ENCODE results near the gene NEGR1. TPM values are rescaled to one million over a fixed set of nuclear protein-coding genes. Genes with fewer than 3 reads are reported as not detected.

The NEGR1 gene
- total RNA-seq, 1 experiment from 2014 or later = 0.05 TPM

GRCh38 chr1:71465093-71465492 lies 817.2 kb downstream of the NEGR1 start (continued):
- TF ChIP-seq CTCF (IDR thresholded peaks at IDR 0.05 in 2 of 3, conservative IDR thresholded peaks at IDR 0.05 in 1 of 3; ENCODE audit: borderline replicate concordance in 1 of 3, insufficient read depth in 1 of 3, low read depth in 2 of 3, low read length in 2 of 3) = no peak
- TF ChIP-seq REST (IDR thresholded peaks at IDR 0.05; ENCODE audit: low read depth) = no peak
- no peak for TF ChIP-seq FOSL1 (IDR thresholded peaks at IDR 0.05; ENCODE audit: low read depth)

DNA sequence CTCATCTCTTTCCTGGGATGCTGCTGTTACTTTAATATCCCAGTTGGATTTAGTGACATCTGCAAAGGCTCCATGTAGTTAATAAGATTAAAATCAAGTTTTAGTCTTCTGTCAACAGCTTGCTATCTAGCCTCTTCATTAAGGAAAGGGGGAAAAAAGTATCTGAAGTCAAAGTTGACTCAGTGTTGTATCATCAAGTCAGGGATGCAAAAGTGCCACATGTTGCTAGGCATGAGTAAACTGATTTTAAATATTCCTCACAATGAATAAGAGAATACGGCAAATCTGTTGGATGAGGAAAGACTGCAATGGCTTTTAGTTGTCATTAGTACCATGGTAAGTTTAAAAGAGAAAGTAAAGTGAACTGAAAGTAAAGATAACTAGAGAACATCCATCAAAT lies 818.3 kb downstream of the NEGR1 start:
- Histone ChIP-seq H3K4me2 (ENCODE audit: low read length) (no peak overlapping the region), H3K9me2 (ENCODE audit: insufficient read depth) (no peaks in the 10 kb centered on the region), H3K9ac (ENCODE audit: low read length) (no peak overlapping the region), H3K27me3 (ENCODE audit: insufficient read depth, low read length) (no peaks in the 10 kb centered on the region), H3K36me3 (ENCODE audit: control insufficient read depth in 1 of 2, insufficient read depth in 2 of 2, low read length in 2 of 2) (no peaks in the 10 kb centered on the region), H3K4me3 (replicated peaks in 1 of 2; ENCODE audit: low read depth in 1 of 2, low read length in 2 of 2) (no peak overlapping the region), H3K9me3 (ENCODE audit: control insufficient read depth in 1 of 2, insufficient read depth in 1 of 2, low read depth in 1 of 2, low read length in 2 of 2) (peaks cover 0 to 10% of the 10 kb centered on the region in 2 experiments; a peak in 1 of 4 replicates), H2AFZ (ENCODE audit: low read depth, low read length, poor library complexity, severe bottlenecking) (no peak overlapping the region), H3K4me1 (ENCODE audit: control insufficient read depth in 1 of 2, insufficient read depth in 2 of 2, low read length in 2 of 2) (no peaks in the 10 kb centered on the region), H3K27ac (ENCODE audit: low read depth, low read length) (no peak overlapping the region), H3K79me2 (ENCODE audit: insufficient read depth, low read length) (no peaks in the 10 kb centered on the region), H4K20me1 (ENCODE audit: insufficient read depth) (no peaks in the 10 kb centered on the region)
- RAD21 ChIA-PET (ENCODE audit: low non-redundant PET in 1 of 2, low total read pairs in 2 of 2, uncharacterized antibody in 2 of 2, unreplicated experiment in 2 of 2) = no interaction called here
- POLR2A ChIA-PET = no interaction called here
- no TSS peak for BruUV-seq (replicated peaks)
- no peak for ATAC-seq
- intact Hi-C loops (cut with micrococcal nuclease) = no loop called here
- CTCF ChIA-PET = no interaction called here
- no peak for DNase-seq (ENCODE audit: low read depth, low spot score)
- TF ChIP-seq RAD21 (IDR thresholded peaks at IDR 0.05; ENCODE audit: low read depth) (no peak), YY1 (IDR thresholded peaks at IDR 0.05; ENCODE audit: extremely low read depth, insufficient replicate concordance, low read depth, low read length) (no peak), JUND (IDR thresholded peaks at IDR 0.05) (no peak), MAX (IDR thresholded peaks at IDR 0.05) (no peak), EZH2phosphoT487 (IDR thresholded peaks at IDR 0.05; ENCODE audit: borderline replicate concordance) (no peak), CBX3 (IDR thresholded peaks at IDR 0.05; ENCODE audit: low read depth) (no peak), SIN3A (IDR thresholded peaks at IDR 0.05; ENCODE audit: low read depth) (no peak), CTCF (IDR thresholded peaks at IDR 0.05 in 2 of 3, conservative IDR thresholded peaks at IDR 0.05 in 1 of 3; ENCODE audit: borderline replicate concordance in 1 of 3, insufficient read depth in 1 of 3, low read depth in 2 of 3, low read length in 2 of 3) (no peak), ZBTB33 (IDR thresholded peaks at IDR 0.05; ENCODE audit: extremely low read depth, insufficient replicate concordance, low read length) (no peak), SRF (IDR thresholded peaks at IDR 0.05; ENCODE audit: low read depth) (no peak)
